ENCODE results near the gene C10orf90.

The C10orf90 gene

DNA sequence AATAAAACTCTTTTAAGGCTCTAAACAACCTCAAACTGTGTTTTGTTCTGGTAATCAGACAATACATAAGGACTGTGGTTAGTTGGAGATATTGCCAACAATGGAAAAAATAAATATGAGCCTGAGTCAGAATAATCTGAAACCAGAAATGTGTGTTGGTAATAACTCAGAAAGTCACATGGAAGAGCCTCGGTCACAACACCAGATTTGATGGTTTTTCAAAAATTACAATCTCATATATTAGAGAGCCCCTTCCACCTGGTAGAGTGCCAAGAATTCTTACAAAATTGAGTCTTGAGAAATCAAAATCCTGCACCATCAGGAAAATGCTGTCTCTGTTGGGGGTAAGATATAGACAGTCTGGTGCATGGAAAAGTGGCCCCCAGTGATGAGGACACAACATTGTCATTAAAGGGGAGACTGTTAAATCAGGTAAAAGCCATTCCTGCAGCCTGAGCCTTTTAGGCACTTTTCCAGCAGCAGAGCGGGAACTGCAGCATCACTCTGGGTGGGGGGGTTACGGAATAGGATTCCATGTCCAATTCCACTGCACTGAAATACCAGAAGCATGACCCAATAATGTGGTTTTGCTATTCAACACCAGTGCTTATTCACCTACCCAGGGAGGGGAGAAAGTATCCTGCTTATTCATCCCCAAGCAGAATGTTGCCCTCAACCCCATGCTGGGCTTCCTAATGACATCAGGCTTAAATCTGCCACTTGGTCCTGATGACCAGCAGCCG, 272.7 kb downstream of the C10orf90 start:
- Histone ChIP-seq H3K79me2 (ENCODE audit: insufficient read depth, low read length) (no peaks in the 10 kb centered on the region), H2AFZ (ENCODE audit: low read depth, low read length, severe bottlenecking) (no peak overlapping the region), H3K9me3 (ENCODE audit: insufficient read depth, low read length) (no peaks in the 10 kb centered on the region), H3K9ac (ENCODE audit: low read length) (no peak overlapping the region), H4K20me1 (ENCODE audit: low read depth, low read length) (no peaks in the 10 kb centered on the region), H3F3A (ENCODE audit: insufficient read depth) (no peaks in the 10 kb centered on the region), H3K27ac (ENCODE audit: low read depth, low read length) (no peak overlapping the region), H3K9me2 (replicated peaks; ENCODE audit: insufficient read depth, low read length) (no peaks in the 10 kb centered on the region), H3K27me3 (ENCODE audit: low read length) (no peaks in the 10 kb centered on the region), H3K4me2 (ENCODE audit: low read depth, low read length, poor library complexity, severe bottlenecking) (no peak overlapping the region), H3K36me3 (ENCODE audit: low read length) (no peaks in the 10 kb centered on the region), H3K4me3 (ENCODE audit: insufficient read depth, low read length, poor library complexity, severe bottlenecking) (no peak overlapping the region)
- TF ChIP-seq, protein P1, sequence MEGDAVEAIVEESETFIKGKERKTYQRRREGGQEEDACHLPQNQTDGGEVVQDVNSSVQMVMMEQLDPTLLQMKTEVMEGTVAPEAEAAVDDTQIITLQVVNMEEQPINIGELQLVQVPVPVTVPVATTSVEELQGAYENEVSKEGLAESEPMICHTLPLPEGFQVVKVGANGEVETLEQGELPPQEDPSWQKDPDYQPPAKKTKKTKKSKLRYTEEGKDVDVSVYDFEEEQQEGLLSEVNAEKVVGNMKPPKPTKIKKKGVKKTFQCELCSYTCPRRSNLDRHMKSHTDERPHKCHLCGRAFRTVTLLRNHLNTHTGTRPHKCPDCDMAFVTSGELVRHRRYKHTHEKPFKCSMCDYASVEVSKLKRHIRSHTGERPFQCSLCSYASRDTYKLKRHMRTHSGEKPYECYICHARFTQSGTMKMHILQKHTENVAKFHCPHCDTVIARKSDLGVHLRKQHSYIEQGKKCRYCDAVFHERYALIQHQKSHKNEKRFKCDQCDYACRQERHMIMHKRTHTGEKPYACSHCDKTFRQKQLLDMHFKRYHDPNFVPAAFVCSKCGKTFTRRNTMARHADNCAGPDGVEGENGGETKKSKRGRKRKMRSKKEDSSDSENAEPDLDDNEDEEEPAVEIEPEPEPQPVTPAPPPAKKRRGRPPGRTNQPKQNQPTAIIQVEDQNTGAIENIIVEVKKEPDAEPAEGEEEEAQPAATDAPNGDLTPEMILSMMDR (IDR thresholded peaks at IDR 0.05; ENCODE audit: insufficient read depth, low read length, poor library complexity, severe bottlenecking), result no peak
- no peak for TF ChIP-seq EZH2phosphoT487 (conservative IDR thresholded peaks at IDR 0.05; ENCODE audit: low read length)

DNA sequence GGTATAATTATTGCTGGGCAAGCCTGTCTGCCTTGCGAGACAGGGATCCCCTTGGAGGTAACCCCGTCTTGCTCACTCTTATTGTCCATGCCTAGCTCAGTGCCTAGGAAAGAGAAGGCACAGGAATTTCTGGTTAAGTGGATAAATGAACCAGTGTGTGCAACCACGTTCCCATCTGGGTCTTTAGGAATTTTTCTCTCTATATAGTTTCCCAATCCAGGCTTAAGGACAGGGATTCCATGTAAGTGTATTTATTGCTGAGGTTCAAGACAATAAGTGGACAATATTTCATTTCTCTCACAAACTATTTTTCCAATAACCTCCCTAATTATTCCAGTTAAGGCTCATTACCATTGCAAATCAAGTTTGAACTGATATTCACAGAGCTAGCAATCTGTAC, 273.3 kb downstream of the C10orf90 start:
- Histone ChIP-seq H3K9ac (ENCODE audit: low read length) (no peak overlapping the region), H4K20me1 (ENCODE audit: low read depth, low read length) (no peaks in the 10 kb centered on the region), H3K9me2 (replicated peaks; ENCODE audit: insufficient read depth, low read length) (no peaks in the 10 kb centered on the region), H2AFZ (ENCODE audit: low read depth, low read length, severe bottlenecking) (no peak overlapping the region), H3K27ac (ENCODE audit: low read depth, low read length) (no peak overlapping the region), H3K27me3 (ENCODE audit: low read length) (no peaks in the 10 kb centered on the region), H3K79me2 (ENCODE audit: insufficient read depth, low read length) (no peaks in the 10 kb centered on the region), H3K4me2 (ENCODE audit: low read depth, low read length, poor library complexity, severe bottlenecking) (no peak overlapping the region), H3K9me3 (ENCODE audit: insufficient read depth, low read length) (no peaks in the 10 kb centered on the region), H3F3A (ENCODE audit: insufficient read depth) (no peaks in the 10 kb centered on the region), H3K4me3 (ENCODE audit: insufficient read depth, low read length, poor library complexity, severe bottlenecking) (no peak overlapping the region), H3K36me3 (ENCODE audit: low read length) (no peaks in the 10 kb centered on the region)
- TF ChIP-seq, protein P1 (IDR thresholded peaks at IDR 0.05; ENCODE audit: insufficient read depth, low read length, poor library complexity, severe bottlenecking), result no peak
- no peak for TF ChIP-seq EZH2phosphoT487 (conservative IDR thresholded peaks at IDR 0.05; ENCODE audit: low read length)

DNA sequence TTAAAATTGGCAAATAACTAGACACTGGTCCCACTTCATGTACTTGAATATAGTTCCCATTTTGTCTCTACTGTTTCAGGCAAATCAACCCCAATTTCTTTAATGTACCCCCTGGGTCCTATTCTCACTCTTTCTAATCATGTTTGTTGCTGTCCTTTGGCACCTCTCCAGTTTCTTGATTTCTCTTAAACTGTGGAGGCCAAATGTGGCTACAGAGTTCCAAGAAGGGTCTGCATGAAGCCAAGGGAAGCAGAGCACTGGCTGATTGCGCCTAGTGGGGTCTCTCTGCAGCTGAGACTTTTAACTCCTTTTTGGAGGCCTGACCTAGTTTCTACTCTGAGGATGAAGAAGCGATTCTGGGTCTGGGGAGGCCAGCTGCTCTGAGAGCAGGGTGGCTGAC, 275.5 kb downstream of the C10orf90 start:
- no peak overlapping the region for H2AFZ ChIP-seq (ENCODE audit: low read depth, low read length, severe bottlenecking)
- no peaks in the 10 kb centered on the region for H3K27me3 ChIP-seq (ENCODE audit: low read length)
- TF ChIP-seq, protein P1 (IDR thresholded peaks at IDR 0.05; ENCODE audit: insufficient read depth, low read length, poor library complexity, severe bottlenecking), result no peak
- TF ChIP-seq EZH2phosphoT487 (conservative IDR thresholded peaks at IDR 0.05; ENCODE audit: low read length), result no peak

More for the DNA sequence above, 275.5 kb downstream of the C10orf90 start:
- Histone ChIP-seq H4K20me1 (ENCODE audit: low read depth, low read length) (no peaks in the 10 kb centered on the region), H3K4me2 (ENCODE audit: low read depth, low read length, poor library complexity, severe bottlenecking) (no peak overlapping the region), H3K27ac (ENCODE audit: low read depth, low read length) (no peak overlapping the region), H3K79me2 (ENCODE audit: insufficient read depth, low read length) (no peaks in the 10 kb centered on the region), H3K9me2 (replicated peaks; ENCODE audit: insufficient read depth, low read length) (no peaks in the 10 kb centered on the region), H3K9me3 (ENCODE audit: insufficient read depth, low read length) (no peaks in the 10 kb centered on the region), H3K36me3 (ENCODE audit: low read length) (no peaks in the 10 kb centered on the region), H3K9ac (ENCODE audit: low read length) (no peak overlapping the region), H3F3A (ENCODE audit: insufficient read depth) (no peaks in the 10 kb centered on the region), H3K4me3 (ENCODE audit: insufficient read depth, low read length, poor library complexity, severe bottlenecking) (no peak overlapping the region)

All from SU-DHL-6 (cell line).